Measurements from ENCODE around the gene HSPD1.

The HSPD1 gene

DNA sequence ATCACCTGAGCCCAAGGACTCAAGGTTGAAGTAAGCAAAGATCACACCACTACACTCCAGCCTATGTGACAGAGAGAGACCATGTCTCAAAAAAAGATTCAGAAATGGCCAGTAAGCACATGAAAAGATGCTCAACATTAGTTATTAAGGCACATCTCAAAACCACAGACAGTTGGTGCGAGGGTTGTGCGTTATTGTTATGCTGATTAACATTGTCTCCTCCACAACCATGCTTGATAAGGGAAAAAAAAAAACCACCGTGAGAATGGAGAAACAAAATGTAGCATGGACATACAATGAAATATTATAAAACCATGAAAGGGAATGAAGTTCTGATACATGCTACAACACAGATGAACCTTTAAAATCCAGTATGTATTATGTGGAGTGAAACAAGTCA, 43.6 kb upstream of the HSPD1 start:
- CTCF ChIA-PET: interaction anchor here (0.6 to 0.8 kb wide), 2 partner anchors 111 to 443 kb away, joined by 3 read pairs; no protein-coding TSS in a partner anchor
- TF ChIP-seq, protein P1, sequence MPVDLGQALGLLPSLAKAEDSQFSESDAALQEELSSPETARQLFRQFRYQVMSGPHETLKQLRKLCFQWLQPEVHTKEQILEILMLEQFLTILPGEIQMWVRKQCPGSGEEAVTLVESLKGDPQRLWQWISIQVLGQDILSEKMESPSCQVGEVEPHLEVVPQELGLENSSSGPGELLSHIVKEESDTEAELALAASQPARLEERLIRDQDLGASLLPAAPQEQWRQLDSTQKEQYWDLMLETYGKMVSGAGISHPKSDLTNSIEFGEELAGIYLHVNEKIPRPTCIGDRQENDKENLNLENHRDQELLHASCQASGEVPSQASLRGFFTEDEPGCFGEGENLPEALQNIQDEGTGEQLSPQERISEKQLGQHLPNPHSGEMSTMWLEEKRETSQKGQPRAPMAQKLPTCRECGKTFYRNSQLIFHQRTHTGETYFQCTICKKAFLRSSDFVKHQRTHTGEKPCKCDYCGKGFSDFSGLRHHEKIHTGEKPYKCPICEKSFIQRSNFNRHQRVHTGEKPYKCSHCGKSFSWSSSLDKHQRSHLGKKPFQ (tag by site-specific recombination; IDR thresholded peaks at IDR 0.05): no peak
- TF ChIP-seq ZNF629 (tag by site-specific recombination; IDR thresholded peaks at IDR 0.05) (no peak), ZXDB (tag by site-specific recombination; IDR thresholded peaks at IDR 0.05) (no peak), ZNF311 (tag by site-specific recombination; IDR thresholded peaks at IDR 0.05; ENCODE audit: borderline replicate concordance) (no peak), ZNF623 (tag by site-specific recombination; IDR thresholded peaks at IDR 0.05) (no peak), ZFP41 (tag by site-specific recombination; IDR thresholded peaks at IDR 0.05; ENCODE audit: borderline replicate concordance) (no peak), WT1 (tag by site-specific recombination; IDR thresholded peaks at IDR 0.05) (no peak), ZBTB48 (tag by site-specific recombination; IDR thresholded peaks at IDR 0.05) (no peak), ZBTB1 (tag by site-specific recombination; IDR thresholded peaks at IDR 0.05) (no peak), ZSCAN30 (tag by site-specific recombination; IDR thresholded peaks at IDR 0.05) (no peak), ZNF585B (tag by site-specific recombination; IDR thresholded peaks at IDR 0.05) (no peak)
- TF ChIP-seq, protein P2, sequence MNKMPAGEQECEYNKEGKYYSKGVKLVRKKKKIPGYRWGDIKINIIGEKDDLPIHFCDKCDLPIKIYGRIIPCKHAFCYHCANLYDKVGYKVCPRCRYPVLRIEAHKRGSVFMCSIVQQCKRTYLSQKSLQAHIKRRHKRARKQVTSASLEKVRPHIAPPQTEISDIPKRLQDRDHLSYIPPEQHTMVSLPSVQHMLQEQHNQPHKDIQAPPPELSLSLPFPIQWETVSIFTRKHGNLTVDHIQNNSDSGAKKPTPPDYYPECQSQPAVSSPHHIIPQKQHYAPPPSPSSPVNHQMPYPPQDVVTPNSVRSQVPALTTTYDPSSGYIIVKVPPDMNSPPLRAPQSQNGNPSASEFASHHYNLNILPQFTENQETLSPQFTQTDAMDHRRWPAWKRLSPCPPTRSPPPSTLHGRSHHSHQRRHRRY (tag by site-specific recombination; IDR thresholded peaks at IDR 0.05): no peak
- TF ChIP-seq, protein P3, sequence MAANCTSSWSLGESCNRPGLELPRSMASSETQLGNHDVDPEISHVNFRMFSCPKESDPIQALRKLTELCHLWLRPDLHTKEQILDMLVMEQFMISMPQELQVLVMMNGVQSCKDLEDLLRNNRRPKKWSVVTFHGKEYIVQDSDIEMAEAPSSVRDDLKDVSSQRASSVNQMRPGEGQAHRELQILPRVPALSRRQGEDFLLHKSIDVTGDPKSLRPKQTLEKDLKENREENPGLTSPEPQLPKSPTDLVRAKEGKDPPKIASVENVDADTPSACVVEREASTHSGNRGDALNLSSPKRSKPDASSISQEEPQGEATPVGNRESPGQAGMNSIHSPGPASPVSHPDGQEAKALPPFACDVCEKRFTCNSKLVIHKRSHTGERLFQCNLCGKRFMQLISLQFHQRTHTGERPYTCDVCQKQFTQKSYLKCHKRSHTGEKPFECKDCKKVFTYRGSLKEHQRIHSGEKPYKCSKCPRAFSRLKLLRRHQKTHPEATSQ (tag by site-specific recombination; IDR thresholded peaks at IDR 0.05): no peak
- TF ChIP-seq, protein P4, sequence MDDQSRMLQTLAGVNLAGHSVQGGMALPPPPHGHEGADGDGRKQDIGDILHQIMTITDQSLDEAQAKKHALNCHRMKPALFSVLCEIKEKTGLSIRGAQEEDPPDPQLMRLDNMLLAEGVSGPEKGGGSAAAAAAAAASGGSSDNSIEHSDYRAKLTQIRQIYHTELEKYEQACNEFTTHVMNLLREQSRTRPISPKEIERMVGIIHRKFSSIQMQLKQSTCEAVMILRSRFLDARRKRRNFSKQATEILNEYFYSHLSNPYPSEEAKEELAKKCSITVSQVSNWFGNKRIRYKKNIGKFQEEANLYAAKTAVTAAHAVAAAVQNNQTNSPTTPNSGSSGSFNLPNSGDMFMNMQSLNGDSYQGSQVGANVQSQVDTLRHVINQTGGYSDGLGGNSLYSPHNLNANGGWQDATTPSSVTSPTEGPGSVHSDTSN (CRISPR knock-in tag; IDR thresholded peaks at IDR 0.05): no peak
- Histone ChIP-seq H3K9me3 (ENCODE audit: control insufficient read depth, insufficient read depth, low read depth, low read length) (no peaks in the 10 kb centered on the region), H3K36me3 (ENCODE audit: control insufficient read depth in 2 of 2, insufficient read depth in 1 of 2, low read length in 2 of 2) (peaks cover 45 to 56% of the 10 kb centered on the region in 2 experiments), H3K4me3 (ENCODE audit: low read depth, low read length) (no peak overlapping the region), H3K27ac (ENCODE audit: extremely low read depth, low read depth, low read length) (no peak overlapping the region), H3K4me1 (ENCODE audit: control insufficient read depth, insufficient read depth, low read length) (no peaks in the 10 kb centered on the region)
- POLR2A ChIA-PET: no interaction called here

DNA sequence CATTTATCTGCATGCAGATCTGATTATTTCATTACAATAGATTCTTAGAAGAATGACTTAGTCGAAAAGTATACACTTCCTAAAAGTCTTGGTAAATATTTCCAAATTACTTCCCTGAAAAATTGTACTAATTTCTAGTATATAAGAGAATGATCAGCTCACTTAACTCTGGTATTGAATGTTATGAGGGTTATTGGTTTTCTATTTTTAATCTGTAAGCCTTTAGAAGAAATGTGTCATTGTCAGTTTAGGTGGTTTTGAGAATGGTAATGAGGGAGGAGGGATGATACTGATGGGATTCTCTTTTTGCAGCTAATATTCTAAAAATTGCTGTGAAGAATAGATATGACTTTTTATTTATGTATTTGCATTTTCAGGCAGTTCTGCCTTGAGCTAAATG, 40.1 kb upstream of the HSPD1 start:
- TF ChIP-seq ZNF335 (tag by site-specific recombination; conservative IDR thresholded peaks at IDR 0.05): no peak
- H3K4me3 ChIP-seq (ENCODE audit: low read depth, low read length): no peak overlapping the region
- CTCF ChIA-PET: interaction anchor here (0.9 kb wide), 1 partner anchor 167 kb away, joined by 3 read pairs; no protein-coding TSS in a partner anchor
- H3K36me3 ChIP-seq (ENCODE audit: control insufficient read depth in 2 of 2, insufficient read depth in 1 of 2, low read length in 2 of 2): peaks cover 62 to 72% of the 10 kb centered on the region in 2 experiments
- POLR2A ChIA-PET: no interaction called here
- H3K4me1 ChIP-seq (ENCODE audit: control insufficient read depth, insufficient read depth, low read length): no peaks in the 10 kb centered on the region
- H3K9me3 ChIP-seq (ENCODE audit: control insufficient read depth, insufficient read depth, low read depth, low read length): no peaks in the 10 kb centered on the region
- H3K27ac ChIP-seq (ENCODE audit: extremely low read depth, low read depth, low read length): no peak overlapping the region

DNA sequence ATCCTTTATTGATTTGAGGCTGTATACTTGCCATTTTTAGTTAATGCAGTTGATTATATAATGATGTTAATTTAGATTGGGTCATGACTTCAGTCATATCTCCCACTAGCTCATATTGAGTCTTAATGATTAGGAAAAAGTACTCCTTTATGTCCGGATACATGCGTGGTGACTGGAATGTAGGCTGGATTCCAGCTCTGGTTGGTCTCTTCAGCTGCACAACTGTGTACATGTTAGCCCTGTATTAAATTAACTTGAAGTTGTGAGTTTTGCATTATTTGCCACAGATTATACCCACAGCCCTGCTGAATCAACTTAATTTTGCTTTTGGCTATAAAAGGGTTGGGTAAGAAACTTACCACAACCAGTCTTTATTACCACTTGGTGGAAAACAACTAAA, 38.8 kb upstream of the HSPD1 start:
- ChIA-PET POLR2A (no interaction called here), CTCF (no interaction called here)
- H3K36me3 ChIP-seq (ENCODE audit: control insufficient read depth in 2 of 2, insufficient read depth in 1 of 2, low read length in 2 of 2): peaks cover 57 to 65% of the 10 kb centered on the region in 2 experiments
- TF ChIP-seq ZNF777 (tag by site-specific recombination; IDR thresholded peaks at IDR 0.05; ENCODE audit: borderline replicate concordance) (no peak), ZNF521 (tag by site-specific recombination; IDR thresholded peaks at IDR 0.05) (no peak), ZNF837 (tag by site-specific recombination; IDR thresholded peaks at IDR 0.05) (no peak), ZNF830 (tag by site-specific recombination; IDR thresholded peaks at IDR 0.05; ENCODE audit: low read depth) (no peak), ZNF529 (tag by site-specific recombination; IDR thresholded peaks at IDR 0.05; ENCODE audit: insufficient replicate concordance) (no peak), GFI1B (tag by site-specific recombination; IDR thresholded peaks at IDR 0.05) (no peak), ZNF266 (tag by site-specific recombination; IDR thresholded peaks at IDR 0.05; ENCODE audit: low read depth) (no peak), ZBTB21 (tag by site-specific recombination; IDR thresholded peaks at IDR 0.05) (no peak), ZNF768 (tag by site-specific recombination; IDR thresholded peaks at IDR 0.05) (no peak), ZNF561 (tag by site-specific recombination; IDR thresholded peaks at IDR 0.05; ENCODE audit: borderline replicate concordance) (no peak), BCL11A (tag by site-specific recombination; IDR thresholded peaks at IDR 0.05; ENCODE audit: low read depth) (no peak)
- TF ChIP-seq, protein P5, sequence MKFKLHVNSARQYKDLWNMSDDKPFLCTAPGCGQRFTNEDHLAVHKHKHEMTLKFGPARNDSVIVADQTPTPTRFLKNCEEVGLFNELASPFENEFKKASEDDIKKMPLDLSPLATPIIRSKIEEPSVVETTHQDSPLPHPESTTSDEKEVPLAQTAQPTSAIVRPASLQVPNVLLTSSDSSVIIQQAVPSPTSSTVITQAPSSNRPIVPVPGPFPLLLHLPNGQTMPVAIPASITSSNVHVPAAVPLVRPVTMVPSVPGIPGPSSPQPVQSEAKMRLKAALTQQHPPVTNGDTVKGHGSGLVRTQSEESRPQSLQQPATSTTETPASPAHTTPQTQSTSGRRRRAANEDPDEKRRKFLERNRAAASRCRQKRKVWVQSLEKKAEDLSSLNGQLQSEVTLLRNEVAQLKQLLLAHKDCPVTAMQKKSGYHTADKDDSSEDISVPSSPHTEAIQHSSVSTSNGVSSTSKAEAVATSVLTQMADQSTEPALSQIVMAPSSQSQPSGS (tag by site-specific recombination; IDR thresholded peaks at IDR 0.05; ENCODE audit: low read depth): no peak

More for the DNA sequence above, 38.8 kb upstream of the HSPD1 start:
- H3K9me3 ChIP-seq (ENCODE audit: control insufficient read depth, insufficient read depth, low read depth, low read length): no peaks in the 10 kb centered on the region
- no peak overlapping the region for H3K4me3 ChIP-seq (ENCODE audit: low read depth, low read length)
- no peak overlapping the region for H3K27ac ChIP-seq (ENCODE audit: extremely low read depth, low read depth, low read length)
- H3K4me1 ChIP-seq (ENCODE audit: control insufficient read depth, insufficient read depth, low read length): no peaks in the 10 kb centered on the region
